NCI-H2227 (cell line): ENCODE measurements around the gene GLYATL2.

Experiments used
- DNase-seq: peaks from one replicate; lab custom pipeline; 2025; ENCODE audit not compliant: unreplicated experiment; lab: John Stamatoyannopoulos, UW

GLYATL2 gene

GRCh38 chr11:58844361-58845005, at the start of gene GLYATL2:
GLYATL2 (minus strand) TSS chr11:58844704; CDS start chr11:58839612, 5,092 bp downstream.
- no peak for DNase-seq

DNA sequence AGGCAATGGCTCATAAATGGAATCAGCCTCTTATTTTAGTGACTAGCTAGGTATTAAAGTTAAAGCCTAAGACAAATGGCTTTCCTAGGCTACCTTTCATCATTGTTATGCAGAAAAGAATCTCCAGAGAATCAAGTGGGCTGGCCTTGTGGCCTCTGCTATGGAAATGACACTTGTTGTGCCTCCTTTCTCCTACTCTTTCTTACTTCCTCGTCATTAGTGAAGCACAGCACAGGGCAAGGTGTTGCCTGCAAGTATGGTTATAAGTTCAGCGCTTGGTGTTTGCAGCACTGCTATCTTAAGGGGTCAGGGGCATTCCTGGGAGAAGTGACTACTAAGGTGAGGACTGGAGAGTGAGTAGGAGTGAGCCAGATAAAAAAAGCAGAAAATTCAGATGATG, 49.4 kb upstream of the GLYATL2 start:
- no peak for DNase-seq

DNA sequence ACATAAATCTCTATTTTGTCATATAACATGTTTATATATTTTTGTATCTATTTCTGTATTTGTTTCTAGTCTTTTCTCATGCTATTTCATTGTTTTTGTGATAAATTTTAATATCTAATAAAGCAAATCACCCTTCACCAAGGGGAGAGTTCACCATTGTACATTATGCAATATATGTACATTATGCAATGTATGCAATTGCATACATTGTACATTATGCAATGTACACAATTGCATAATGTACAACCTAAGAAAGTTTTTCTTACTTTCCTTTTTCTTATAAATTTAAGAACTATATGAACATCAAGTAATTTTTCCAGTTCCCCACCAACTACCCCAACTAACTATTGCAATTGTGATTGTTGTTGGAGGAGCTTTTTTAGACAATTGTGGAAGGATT, 44.1 kb upstream of the GLYATL2 start:
- DNase-seq, result no peak

DNA sequence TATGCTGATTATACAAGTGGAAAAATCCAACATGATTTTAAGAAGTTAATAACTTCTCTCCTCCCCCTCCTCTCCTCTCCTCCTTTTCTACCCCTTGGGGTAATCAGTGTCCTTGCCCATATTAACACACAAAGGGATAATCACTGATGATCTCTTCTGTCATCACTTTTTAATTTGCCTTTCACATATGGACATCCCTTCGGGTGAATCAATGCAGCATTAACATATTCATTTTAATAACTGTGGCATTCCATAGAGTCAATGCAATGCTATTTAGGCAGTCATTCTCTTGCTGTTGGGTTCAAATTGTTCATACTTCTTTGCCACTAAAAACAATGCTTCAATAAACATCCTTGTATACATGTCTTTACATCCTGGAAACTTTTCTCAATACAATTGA, 42.9 kb upstream of the GLYATL2 start:
- DNase-seq, result no peak

DNA sequence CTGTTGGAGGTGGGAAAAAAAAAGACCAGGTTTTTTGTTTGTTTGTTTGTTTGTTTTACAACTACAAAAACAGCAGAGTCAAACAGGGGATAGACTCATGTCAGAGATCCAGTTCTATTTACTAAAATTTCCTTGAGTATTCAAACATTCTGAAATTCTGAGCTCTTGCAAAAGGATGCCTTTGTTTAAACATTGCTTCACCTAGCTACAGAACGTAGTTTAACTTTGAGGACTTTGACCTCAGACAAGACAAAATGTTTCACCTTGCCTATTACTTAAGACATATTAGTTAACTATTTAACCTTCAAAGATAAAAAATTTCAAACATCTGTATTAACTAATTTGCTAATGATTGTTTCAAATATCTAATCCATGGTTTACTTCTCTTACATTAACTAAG, 36.1 kb upstream of the GLYATL2 start:
- DNase-seq, result no peak

GRCh38 chr11:58880166-58880565, 35.7 kb upstream of the GLYATL2 start:
- no peak for DNase-seq

DNA sequence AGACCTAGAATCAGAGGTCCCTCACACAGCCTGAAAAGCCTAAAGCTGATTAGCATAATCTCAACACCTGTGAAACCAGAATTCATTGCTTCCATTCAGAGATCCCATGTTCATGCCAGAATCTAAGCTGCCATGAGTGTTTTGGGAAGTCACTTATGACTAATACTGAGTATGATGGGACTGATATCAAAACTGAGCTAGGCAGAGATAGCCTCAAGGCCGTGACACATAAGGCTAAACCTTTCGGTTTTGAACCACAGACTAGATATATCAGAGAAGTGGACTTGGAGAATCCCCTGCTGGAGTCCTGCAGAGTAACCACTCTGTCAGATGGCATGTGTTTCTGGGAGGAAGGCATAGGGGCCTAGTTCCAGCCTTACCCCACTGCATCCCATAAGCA, 23.1 kb upstream of the GLYATL2 start:
- DNase-seq, result no peak

DNA sequence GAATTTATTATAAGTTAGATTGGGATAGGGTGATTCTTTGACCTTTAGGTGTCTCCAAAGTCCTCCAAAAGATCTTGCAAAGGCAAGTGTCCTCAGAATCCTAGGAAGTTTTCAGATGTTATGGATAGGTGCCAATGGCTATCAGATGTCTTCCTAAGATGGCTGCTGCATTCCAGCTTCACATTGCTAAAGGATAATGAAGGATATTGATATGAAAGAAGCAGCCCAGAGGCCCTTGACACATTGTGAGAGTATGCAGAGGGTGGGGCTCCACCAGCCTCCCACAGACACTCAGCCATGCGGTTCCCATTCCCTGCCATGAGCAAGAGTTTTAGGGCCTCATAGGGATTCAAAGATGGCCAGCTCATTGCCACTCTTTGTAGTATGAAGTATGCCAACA, 22.3 kb upstream of the GLYATL2 start:
- DNase-seq, result no peak

- no peak for DNase-seq
Observed at GRCh38 chr11:58864335-58864734, 19.8 kb upstream of the GLYATL2 start.

DNA sequence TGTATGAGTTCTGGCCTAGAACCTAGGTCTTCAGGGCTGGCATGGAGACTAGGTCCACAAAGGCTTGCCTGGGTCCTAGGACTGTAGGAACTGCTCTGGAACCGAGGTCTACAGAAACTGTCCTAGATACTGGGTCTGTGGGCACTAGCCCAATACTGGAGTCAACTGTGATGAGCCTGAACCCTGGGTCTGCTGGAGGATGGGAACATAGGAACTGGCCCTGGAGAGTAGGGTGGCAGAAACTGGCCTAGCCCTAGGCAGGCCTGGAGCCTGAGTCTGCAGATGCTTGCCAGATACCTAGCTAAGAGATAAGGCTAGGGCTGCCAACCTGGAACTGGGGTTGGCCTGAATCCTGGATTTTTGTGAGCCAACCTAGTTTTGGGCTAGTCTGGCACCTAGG, 19.2 kb upstream of the GLYATL2 start:
- DNase-seq, result no peak

GRCh38 chr11:58861533-58861932, 17.0 kb upstream of the GLYATL2 start:
- DNase-seq, result no peak

DNA sequence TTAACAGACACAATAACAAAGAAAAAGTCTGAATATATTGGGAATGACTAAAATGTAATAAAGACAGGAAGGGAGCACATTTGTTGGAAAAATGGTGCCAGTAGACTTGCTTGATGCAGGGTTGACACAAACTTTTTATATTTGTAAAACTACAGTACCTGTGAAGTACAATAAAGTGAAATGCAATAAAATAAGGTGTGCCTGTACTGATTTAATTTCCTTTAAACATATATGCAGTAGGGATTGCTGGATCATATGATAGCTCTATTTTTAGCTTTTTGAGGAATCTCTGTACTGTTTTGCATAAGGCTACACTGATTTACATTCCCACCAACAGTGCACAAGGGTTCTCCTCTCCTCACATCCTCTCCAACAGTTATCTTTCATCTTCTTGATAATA, 12.3 kb upstream of the GLYATL2 start:
- DNase-seq, result no peak

DNA sequence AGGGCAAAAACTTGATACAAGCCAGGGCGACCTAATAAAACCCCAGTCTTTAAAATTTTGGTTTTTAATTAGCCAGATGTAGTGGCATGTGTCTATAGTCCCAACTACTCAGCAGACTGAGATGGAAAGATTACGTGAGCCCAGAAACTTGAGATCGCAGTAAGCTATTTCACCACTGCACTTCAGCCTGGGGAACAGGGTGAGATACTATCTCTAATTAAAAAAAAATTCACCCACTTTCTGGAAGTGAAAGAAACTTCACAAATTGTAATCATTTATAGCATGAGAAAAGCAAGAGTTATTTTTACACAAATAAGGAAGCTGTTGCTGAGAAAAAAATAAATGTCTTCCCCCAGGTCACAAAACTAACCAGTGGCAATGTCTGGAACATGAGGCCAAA, 882 bp upstream of the GLYATL2 start:
- DNase-seq, result no peak

DNA sequence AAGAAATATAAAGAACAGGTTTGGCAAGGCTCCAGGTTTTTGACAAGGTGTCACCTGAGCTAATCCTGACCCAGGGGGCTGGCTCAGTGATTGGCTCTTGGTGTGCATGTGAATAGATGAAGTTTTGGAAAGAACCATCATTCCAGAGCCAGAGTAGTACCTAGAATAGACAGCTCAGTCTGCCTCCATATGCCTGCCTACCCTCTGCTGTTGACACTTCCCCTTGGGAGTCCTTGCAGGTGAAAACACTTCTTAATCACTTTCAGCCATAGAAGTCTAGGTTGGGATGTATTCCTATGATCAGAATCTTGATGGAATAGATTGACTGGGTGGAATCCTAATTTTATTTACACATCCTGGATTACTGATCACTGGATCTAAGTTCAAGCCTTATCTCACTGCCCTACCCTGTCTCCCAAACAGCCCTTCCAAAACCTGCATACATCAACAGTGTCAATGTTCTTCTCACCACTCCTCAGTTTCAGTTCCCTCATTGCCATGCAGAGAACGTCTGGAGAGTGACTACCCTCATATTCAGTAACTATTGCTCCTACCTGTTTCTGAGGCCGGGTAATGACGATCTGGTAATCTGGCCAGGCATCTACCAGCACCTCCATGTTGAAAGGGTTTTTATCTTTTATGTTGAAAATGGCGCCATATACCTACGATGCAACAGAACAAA, 6.7 kb downstream of the GLYATL2 start:
- no peak for DNase-seq

DNA sequence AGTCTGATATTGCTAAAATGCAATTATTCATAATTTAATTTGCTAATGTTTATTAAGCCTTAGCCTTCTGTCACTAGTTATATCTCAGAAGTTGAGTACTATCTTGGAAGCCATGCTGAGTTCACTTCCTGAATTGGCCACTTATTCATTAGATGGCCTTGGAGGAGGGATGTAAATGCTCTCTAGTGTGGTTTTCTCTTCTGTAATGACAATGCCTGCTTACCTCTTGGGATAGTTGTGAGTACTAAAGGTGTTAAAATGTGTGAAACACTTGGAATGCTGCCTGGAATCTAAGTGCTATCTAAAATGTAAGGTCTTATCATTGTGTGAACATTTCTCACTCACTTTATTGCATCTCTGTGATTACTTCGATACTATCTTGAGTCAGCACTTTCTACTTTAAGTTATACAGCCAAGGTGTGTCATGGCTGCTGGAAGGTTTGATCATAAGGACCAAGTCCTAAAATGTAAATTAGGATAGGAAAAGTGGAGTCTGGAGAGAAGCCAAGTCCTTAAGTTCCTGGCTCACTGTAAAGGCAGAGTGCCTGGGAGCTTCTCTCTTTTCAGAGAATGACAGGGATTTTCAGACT, 12.4 kb downstream of the GLYATL2 start:
- DNase-seq, result no peak

GRCh38 chr11:58830673-58831301, 13.7 kb downstream of the GLYATL2 start:
- DNase-seq, result no peak

DNA sequence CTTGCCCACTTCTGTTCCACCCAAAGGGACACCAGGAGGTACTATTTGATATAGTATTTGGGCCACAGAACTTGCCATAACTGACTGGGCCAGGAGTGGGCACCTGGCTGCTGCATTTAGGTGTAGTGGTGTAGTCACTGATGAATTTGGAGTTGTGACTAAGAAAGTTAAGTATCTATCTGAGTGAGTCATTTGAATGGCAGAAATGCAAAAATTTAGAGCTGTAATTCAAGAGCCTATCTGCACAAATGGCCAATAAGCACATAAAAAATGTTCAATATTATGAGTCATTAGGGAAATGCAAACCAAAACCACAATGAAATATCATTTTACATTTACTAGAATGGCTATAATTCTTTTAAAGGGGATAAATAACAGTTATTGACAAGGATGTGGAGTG, 14.7 kb downstream of the GLYATL2 start:
- DNase-seq, result no peak

DNA sequence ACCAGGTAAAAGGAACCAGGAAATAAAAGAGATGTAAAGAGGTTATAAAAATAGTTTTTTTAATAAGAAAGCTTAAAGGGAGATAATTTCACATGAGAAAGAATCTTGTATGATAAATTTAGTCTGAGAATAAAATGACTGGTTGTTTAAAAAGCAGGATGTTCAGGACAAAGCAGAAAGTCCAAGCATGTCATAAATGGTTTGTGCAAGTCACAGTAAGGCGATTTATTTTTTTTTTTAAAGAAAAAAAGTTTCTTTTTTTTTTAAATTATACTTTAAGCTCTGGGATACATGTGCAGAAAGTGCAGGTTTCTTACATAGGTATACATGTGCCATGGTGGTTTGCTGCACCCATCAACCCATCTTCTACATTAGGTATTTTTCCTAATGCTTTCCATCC, 30.8 kb downstream of the GLYATL2 start:
- no peak for DNase-seq

DNA sequence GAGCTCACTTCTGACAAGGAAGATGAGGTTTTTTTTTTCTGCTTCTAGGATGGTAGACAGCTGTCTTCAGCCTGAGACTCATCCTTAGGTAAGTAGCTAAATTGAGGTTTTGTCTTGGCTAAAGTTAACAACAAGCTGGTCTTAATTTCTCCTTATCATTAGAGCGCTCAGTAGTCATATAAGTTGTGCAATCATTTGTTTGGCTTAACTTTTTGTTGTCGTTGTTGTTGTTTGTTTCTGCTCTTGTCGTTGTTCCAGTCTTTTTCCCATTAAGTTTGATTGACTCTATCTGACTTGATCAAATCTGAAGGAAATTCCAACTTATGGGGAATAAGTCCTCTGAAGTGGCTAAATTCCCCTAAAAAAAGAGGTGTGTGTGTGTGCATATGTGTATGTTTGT, 33.0 kb downstream of the GLYATL2 start:
- DNase-seq, result no peak

DNA sequence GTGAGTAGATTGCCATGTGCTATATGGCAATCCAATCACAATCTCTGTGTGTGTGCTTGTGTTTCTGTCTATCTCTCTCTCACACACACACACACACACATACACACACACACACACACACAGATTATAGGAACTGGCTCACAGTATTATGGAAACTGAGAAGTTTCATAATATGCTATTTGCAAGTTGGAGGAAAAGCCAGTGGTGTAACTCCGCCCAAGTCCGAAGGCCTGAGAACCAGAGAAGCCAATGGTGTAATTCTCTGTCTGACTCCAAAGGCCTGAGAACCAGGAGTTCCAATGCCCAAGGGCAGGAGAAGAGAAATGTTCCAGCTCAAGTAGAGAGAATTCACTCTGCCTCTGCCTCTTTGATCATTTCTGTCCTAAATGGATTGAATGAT, 37.2 kb downstream of the GLYATL2 start:
- DNase-seq, result no peak

DNA sequence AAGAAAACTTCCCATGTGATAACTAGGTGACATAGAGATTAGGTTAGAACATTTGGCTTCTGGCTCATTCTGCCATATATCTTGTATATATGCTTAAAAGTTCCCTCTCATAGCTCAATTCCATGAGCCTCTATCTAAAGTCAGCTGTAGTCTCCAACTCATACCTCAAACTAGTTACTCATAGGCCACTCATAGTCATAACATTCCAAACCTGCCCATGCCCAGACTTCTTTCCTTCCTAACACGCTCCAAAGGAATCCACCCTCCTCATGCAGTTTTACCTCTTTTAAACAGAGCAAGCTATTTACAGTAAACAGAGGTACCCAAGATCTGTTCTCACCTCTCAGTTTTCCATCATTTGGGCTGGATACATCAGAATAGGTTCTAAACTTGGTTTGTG, 39.4 kb downstream of the GLYATL2 start:
- DNase-seq, result no peak

- DNase-seq, result no peak
Observed at GRCh38 chr11:58801974-58802545, 42.4 kb downstream of the GLYATL2 start.
